HAP-1 (cell line): ENCODE measurements around the gene PRDM16.

Experiments
- DNase-seq, 2 experiments: peaks; one replicate each; pipeline ENCODE4 v3.0.0-alpha.2; 2016 to 2020; ENCODE audit warnings: low spot score in 2 of 2
- H3K27me3 ChIP-seq: fragments of 250-450 bp; sonication (Bioruptor Pico); 2 replicates; pipeline ENCODE4 v1.5.1; 2020; ENCODE audit warnings: low read depth, mild to moderate bottlenecking, moderate library complexity
- H3K36me3 ChIP-seq: fragments of 250-450 bp; sonication (Bioruptor Pico); replicated peaks from 2 replicates; pipeline ENCODE4 v1.5.1; 2020; ENCODE audit warnings: mild to moderate bottlenecking
- H3K4me1 ChIP-seq: fragments of 250-450 bp; sonication (Bioruptor Pico); 2 replicates; pipeline ENCODE4 v1.5.1; 2020; ENCODE audit warnings: mild to moderate bottlenecking
- H3K4me3 ChIP-seq: fragments of 250-450 bp; sonication (Bioruptor Pico); 2 replicates; pipeline ENCODE4 v1.5.1; 2020; ENCODE audit warnings: mild to moderate bottlenecking, moderate library complexity
- H3K9me3 ChIP-seq: fragments of 250-450 bp; sonication (Bioruptor Pico); 2 replicates; pipeline ENCODE4 v1.5.1; 2020; ENCODE audit warnings: mild to moderate bottlenecking, moderate library complexity
- in situ Hi-C: fragments of 300-500 bp; cut with MboI; formaldehyde crosslinking; loops from 3 replicates; pipeline ENCODE4 v1.14.3; 2020; ENCODE audit warnings: low sequenced_read_pairs, inconsistent platforms, mixed read lengths

The PRDM16 gene

GRCh38 chr1:3096345-3096744, 27.3 kb downstream of the PRDM16 start:
- H3K4me3 ChIP-seq = no peak overlapping the region
- H3K27me3 ChIP-seq = no peaks in the 10 kb centered on the region
- in situ Hi-C loops = no loop called here

GRCh38 chr1:3097231-3097630, 28.2 kb downstream of the PRDM16 start:
- no peaks in the 10 kb centered on the region for H3K36me3 ChIP-seq
- no peak overlapping the region for H3K4me3 ChIP-seq
- DNase-seq = no peak
- H3K27me3 ChIP-seq = no peaks in the 10 kb centered on the region
- in situ Hi-C loops = no loop called here
- H3K4me1 ChIP-seq = peaks cover 11% of the 10 kb centered on the region
- H3K9me3 ChIP-seq = no peaks in the 10 kb centered on the region

More at GRCh38 chr1:3096345-3096744, 27.3 kb downstream of the PRDM16 start:
- Histone ChIP-seq H3K9me3 (no peaks in the 10 kb centered on the region), H3K4me1 (peaks cover 3% of the 10 kb centered on the region), H3K36me3 (no peaks in the 10 kb centered on the region)
- no peak for DNase-seq

- DNase-seq = no peak
- Histone ChIP-seq H3K36me3 (no peaks in the 10 kb centered on the region), H3K27me3 (no peaks in the 10 kb centered on the region), H3K9me3 (no peaks in the 10 kb centered on the region), H3K4me3 (no peak overlapping the region), H3K4me1 (peaks cover 11% of the 10 kb centered on the region)
- in situ Hi-C loops = no loop called here
These were observed 28.9 kb downstream of the PRDM16 start for GRCh38 chr1:3097861-3098260.

- in situ Hi-C loops = no loop called here
- Histone ChIP-seq H3K27me3 (no peaks in the 10 kb centered on the region), H3K9me3 (no peaks in the 10 kb centered on the region), H3K4me1 (peaks cover 29% of the 10 kb centered on the region), H3K4me3 (no peak overlapping the region), H3K36me3 (no peaks in the 10 kb centered on the region)
- DNase-seq = no peak
These were observed 30.9 kb downstream of the PRDM16 start for GRCh38 chr1:3099861-3100260.

- H3K36me3 ChIP-seq = no peaks in the 10 kb centered on the region
- H3K27me3 ChIP-seq = no peaks in the 10 kb centered on the region
- H3K4me3 ChIP-seq = no peak overlapping the region
- peaks cover 38% of the 10 kb centered on the region for H3K4me1 ChIP-seq
- in situ Hi-C loops = no loop called here
- DNase-seq = peak; percentile 88
- no peaks in the 10 kb centered on the region for H3K9me3 ChIP-seq
These were observed 32.3 kb downstream of the PRDM16 start for GRCh38 chr1:3101124-3101939.

GRCh38 chr1:3102641-3103040, 33.6 kb downstream of the PRDM16 start:
- Histone ChIP-seq H3K4me1 (peaks cover 43% of the 10 kb centered on the region), H3K36me3 (no peaks in the 10 kb centered on the region), H3K27me3 (no peaks in the 10 kb centered on the region), H3K9me3 (no peaks in the 10 kb centered on the region), H3K4me3 (no peak overlapping the region)
- in situ Hi-C loops = no loop called here
- DNase-seq = no peak

GRCh38 chr1:3103967-3104677, 35.1 kb downstream of the PRDM16 start:
- Histone ChIP-seq H3K9me3 (no peaks in the 10 kb centered on the region), H3K36me3 (no peaks in the 10 kb centered on the region), H3K27me3 (no peaks in the 10 kb centered on the region), H3K4me1 (peaks cover 43% of the 10 kb centered on the region), H3K4me3 (no peak overlapping the region)
- DNase-seq = peak; percentile 66 to 70
- in situ Hi-C loops = no loop called here

- H3K36me3 ChIP-seq = no peaks in the 10 kb centered on the region
- in situ Hi-C loops = no loop called here
- DNase-seq = peak; percentile 86
- no peaks in the 10 kb centered on the region for H3K9me3 ChIP-seq
- peaks cover 43% of the 10 kb centered on the region for H3K4me1 ChIP-seq
- H3K4me3 ChIP-seq = no peak overlapping the region
- H3K27me3 ChIP-seq = no peaks in the 10 kb centered on the region
These were observed 36.3 kb downstream of the PRDM16 start for GRCh38 chr1:3105167-3105863.

- Histone ChIP-seq H3K4me1 (peaks cover 41% of the 10 kb centered on the region), H3K36me3 (no peaks in the 10 kb centered on the region), H3K27me3 (no peaks in the 10 kb centered on the region), H3K4me3 (no peak overlapping the region), H3K9me3 (no peaks in the 10 kb centered on the region)
- no peak for DNase-seq
- in situ Hi-C loops = no loop called here
These were observed 37.2 kb downstream of the PRDM16 start for GRCh38 chr1:3106216-3106615.

- DNase-seq = peak; percentile 38 to 55
- in situ Hi-C loops = no loop called here
- H3K4me1 ChIP-seq = peaks cover 32% of the 10 kb centered on the region
- H3K27me3 ChIP-seq = no peaks in the 10 kb centered on the region
- no peaks in the 10 kb centered on the region for H3K9me3 ChIP-seq
- H3K4me3 ChIP-seq = no peak overlapping the region
- no peaks in the 10 kb centered on the region for H3K36me3 ChIP-seq
These were observed 38.2 kb downstream of the PRDM16 start for GRCh38 chr1:3107201-3107600.

- Histone ChIP-seq H3K4me1 (peaks cover 18% of the 10 kb centered on the region), H3K36me3 (no peaks in the 10 kb centered on the region), H3K9me3 (no peaks in the 10 kb centered on the region), H3K4me3 (no peak overlapping the region), H3K27me3 (no peaks in the 10 kb centered on the region)
- in situ Hi-C loops = no loop called here
- no peak for DNase-seq
These were observed 40.4 kb downstream of the PRDM16 start for GRCh38 chr1:3109355-3109754.

- Histone ChIP-seq H3K27me3 (no peaks in the 10 kb centered on the region), H3K36me3 (no peaks in the 10 kb centered on the region), H3K9me3 (no peaks in the 10 kb centered on the region), H3K4me3 (no peak overlapping the region), H3K4me1 (peaks cover 5% of the 10 kb centered on the region; the same call in 1 of the 2 replicates)
- no peak for DNase-seq
- in situ Hi-C loops = no loop called here
These were observed 42.5 kb downstream of the PRDM16 start for GRCh38 chr1:3111348-3112021.

GRCh38 chr1:3112526-3112925, 43.5 kb downstream of the PRDM16 start:
- Histone ChIP-seq H3K9me3 (no peaks in the 10 kb centered on the region), H3K4me1 (no peaks in the 10 kb centered on the region), H3K4me3 (no peak overlapping the region), H3K27me3 (no peaks in the 10 kb centered on the region), H3K36me3 (no peaks in the 10 kb centered on the region)
- in situ Hi-C loops = no loop called here
- DNase-seq = no peak
